AML-193 (cell line): ENCODE measurements around the gene HDLBP.

Experiments used
- DNase-seq, 2 experiments: peaks; one replicate each; lab custom pipeline; 2025; lab: John Stamatoyannopoulos, UW

The HDLBP gene

GRCh38 chr2:241249654-241250053 is 65.8 kb downstream of the HDLBP start:
- DNase-seq, result no peak

- DNase-seq, result no peak
Measured at GRCh38 chr2:241248897-241249296, 66.6 kb downstream of the HDLBP start.

- DNase-seq, result no peak
Measured at GRCh38 chr2:241248289-241248688, 67.2 kb downstream of the HDLBP start.

- DNase-seq, result no peak
Measured at GRCh38 chr2:241244368-241244767, 71.1 kb downstream of the HDLBP start.

- DNase-seq, result no peak
Measured at GRCh38 chr2:241242306-241242705, 73.2 kb downstream of the HDLBP start.

- DNase-seq, result no peak
Measured at GRCh38 chr2:241241669-241242068, 73.8 kb downstream of the HDLBP start.

GRCh38 chr2:241240320-241241004 is 75.0 kb downstream of the HDLBP start:
- DNase-seq, result no peak

- DNase-seq, result no peak
Measured at GRCh38 chr2:241239552-241240202, 75.8 kb downstream of the HDLBP start.

GRCh38 chr2:241238693-241239198 is 76.7 kb downstream of the HDLBP start:
- no peak for DNase-seq

GRCh38 chr2:241237949-241238371 is 77.5 kb downstream of the HDLBP start:
- no peak for DNase-seq

GRCh38 chr2:241237047-241237446 is 78.4 kb downstream of the HDLBP start:
- DNase-seq, result no peak

GRCh38 chr2:241235859-241236593 is 79.4 kb downstream of the HDLBP start:
- DNase-seq, result no peak

- DNase-seq, result no peak
Measured at GRCh38 chr2:241234962-241235740, 80.3 kb downstream of the HDLBP start.

GRCh38 chr2:241234066-241234790 is 81.2 kb downstream of the HDLBP start:
- DNase-seq, result no peak

- DNase-seq, result no peak
Measured at GRCh38 chr2:241232736-241233575, 82.5 kb downstream of the HDLBP start.

- DNase-seq, result no peak
Measured at GRCh38 chr2:241230435-241230834, 85.0 kb downstream of the HDLBP start.

GRCh38 chr2:241229563-241230401 is 85.7 kb downstream of the HDLBP start:
- DNase-seq, result no peak

GRCh38 chr2:241228860-241229516 is 86.5 kb downstream of the HDLBP start:
- no peak for DNase-seq
